HG02938 (cell line): ENCODE data around the gene KRT6A.

Source experiments
- ATAC-seq: cut with Tn5 transposase; IDR thresholded peaks from one replicate; pipeline ENCODE4 v1.9.1; 2021; ENCODE audit warnings: mild to moderate bottlenecking, moderate library complexity; ENCODE audit not compliant: unreplicated experiment

Gene KRT6A

DNA sequence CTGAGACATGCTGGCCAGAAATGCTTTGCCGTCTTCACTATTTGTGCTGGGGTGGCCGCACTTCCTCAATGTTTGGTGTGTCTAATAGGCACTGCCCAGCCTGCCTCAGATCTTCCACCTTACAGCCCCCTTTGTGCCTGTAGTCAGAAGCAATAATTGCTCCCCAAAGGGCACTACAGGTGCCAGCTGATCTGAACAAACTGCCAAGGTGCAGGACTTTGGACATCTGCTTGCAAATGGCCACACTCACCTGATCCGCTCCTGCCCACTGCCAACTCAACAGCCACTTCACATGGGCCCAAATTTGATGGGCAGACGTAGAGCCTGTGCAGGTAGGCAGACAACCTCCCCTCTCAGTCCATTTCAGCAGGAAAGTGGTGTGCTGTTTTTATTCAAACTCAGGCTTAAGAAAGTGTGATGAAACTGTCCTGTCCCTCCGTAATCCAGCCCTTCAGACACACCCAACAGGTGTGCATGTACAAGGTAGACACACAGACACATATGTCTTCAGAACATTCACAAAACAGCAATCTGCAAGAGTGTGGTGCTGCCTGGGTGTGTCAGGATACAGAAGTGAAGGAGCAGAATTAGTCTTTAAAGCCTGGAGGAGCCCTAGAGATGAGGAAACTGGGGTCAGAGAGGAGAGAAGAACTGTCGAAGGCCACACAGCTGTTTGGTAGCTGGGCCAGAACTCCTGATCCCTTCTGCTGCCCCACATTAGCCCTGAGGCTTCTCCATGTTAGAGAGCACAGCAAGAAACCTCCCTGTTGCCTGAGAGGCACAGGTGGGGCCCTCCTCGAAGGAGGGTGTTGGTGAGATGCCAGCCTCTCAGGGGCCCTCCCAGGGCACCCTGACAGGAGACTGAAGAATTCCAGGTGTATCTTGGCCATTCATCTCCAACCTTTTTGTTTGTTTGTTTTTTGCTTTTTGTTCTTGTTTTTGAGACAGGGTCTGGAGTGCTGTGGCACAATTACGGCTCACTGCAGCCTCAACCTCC lies 54.5 kb downstream of the KRT6A start:
- no peak for ATAC-seq

DNA sequence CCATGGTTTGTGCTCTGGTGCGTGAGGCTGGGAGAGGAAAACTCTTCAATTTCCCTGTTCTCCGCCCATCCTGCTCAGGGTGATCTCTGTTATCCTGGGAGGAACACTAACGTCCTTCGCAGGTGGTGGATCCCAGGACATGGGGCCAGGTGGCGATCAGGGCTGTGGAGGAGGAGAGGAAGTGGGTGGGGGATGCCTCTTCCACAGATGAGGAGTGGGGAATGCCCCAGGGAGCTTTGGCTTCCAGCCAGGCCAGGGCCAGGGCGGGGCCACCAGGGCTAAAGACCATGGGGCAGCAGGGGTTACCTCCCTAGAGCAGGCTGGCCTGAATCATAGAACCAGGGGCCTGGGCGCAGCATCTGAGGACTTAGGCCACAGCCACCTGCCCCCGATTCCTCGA lies 55.5 kb downstream of the KRT6A start:
- no peak for ATAC-seq
